ENCODE measurements around the gene RPS27A. TPM values are rescaled to one million over a fixed set of nuclear protein-coding genes. Genes with fewer than 3 reads are reported as not detected.

The RPS27A gene
- total and polyA plus RNA-seq, 9 of the 15 experiments (the other 6 are each of a cell fraction or from before 2014, with no cell fraction given), result 1,383 to 3,282 (median 2,242) TPM

- no peak for TF ChIP-seq MCM2 (IDR thresholded peaks at IDR 0.05; ENCODE audit: low read depth)
- TF ChIP-seq, protein P1, sequence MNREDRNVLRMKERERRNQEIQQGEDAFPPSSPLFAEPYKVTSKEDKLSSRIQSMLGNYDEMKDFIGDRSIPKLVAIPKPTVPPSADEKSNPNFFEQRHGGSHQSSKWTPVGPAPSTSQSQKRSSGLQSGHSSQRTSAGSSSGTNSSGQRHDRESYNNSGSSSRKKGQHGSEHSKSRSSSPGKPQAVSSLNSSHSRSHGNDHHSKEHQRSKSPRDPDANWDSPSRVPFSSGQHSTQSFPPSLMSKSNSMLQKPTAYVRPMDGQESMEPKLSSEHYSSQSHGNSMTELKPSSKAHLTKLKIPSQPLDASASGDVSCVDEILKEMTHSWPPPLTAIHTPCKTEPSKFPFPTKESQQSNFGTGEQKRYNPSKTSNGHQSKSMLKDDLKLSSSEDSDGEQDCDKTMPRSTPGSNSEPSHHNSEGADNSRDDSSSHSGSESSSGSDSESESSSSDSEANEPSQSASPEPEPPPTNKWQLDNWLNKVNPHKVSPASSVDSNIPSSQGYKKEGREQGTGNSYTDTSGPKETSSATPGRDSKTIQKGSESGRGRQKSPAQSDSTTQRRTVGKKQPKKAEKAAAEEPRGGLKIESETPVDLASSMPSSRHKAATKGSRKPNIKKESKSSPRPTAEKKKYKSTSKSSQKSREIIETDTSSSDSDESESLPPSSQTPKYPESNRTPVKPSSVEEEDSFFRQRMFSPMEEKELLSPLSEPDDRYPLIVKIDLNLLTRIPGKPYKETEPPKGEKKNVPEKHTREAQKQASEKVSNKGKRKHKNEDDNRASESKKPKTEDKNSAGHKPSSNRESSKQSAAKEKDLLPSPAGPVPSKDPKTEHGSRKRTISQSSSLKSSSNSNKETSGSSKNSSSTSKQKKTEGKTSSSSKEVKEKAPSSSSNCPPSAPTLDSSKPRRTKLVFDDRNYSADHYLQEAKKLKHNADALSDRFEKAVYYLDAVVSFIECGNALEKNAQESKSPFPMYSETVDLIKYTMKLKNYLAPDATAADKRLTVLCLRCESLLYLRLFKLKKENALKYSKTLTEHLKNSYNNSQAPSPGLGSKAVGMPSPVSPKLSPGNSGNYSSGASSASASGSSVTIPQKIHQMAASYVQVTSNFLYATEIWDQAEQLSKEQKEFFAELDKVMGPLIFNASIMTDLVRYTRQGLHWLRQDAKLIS (CRISPR knock-in tag; IDR thresholded peaks at IDR 0.05), result no peak
- peak; percentile 22 for TF ChIP-seq HDAC3 (IDR thresholded peaks at IDR 0.05; ENCODE audit: borderline replicate concordance, partially characterized antibody)
- no peak for TF ChIP-seq BMI1 (IDR thresholded peaks at IDR 0.05; ENCODE audit: low read length)
- TF ChIP-seq, protein P2, sequence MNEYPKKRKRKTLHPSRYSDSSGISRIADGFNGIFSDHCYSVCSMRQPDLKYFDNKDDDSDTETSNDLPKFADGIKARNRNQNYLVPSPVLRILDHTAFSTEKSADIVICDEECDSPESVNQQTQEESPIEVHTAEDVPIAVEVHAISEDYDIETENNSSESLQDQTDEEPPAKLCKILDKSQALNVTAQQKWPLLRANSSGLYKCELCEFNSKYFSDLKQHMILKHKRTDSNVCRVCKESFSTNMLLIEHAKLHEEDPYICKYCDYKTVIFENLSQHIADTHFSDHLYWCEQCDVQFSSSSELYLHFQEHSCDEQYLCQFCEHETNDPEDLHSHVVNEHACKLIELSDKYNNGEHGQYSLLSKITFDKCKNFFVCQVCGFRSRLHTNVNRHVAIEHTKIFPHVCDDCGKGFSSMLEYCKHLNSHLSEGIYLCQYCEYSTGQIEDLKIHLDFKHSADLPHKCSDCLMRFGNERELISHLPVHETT (CRISPR knock-in tag; conservative IDR thresholded peaks at IDR 0.05 in 1 of 2, IDR thresholded peaks at IDR 0.05 in 1 of 2), result peak in 1 of 2 experiments; percentile 67; a peak in 2 of 4 replicates
- no peak for TF ChIP-seq ELK1 (CRISPR knock-in tag; IDR thresholded peaks at IDR 0.05)
- TF ChIP-seq MTF1 (CRISPR knock-in tag; IDR thresholded peaks at IDR 0.05; ENCODE audit: borderline replicate concordance), result no peak
- no peak for TF ChIP-seq ILF3 (IDR thresholded peaks at IDR 0.05; ENCODE audit: borderline replicate concordance)
- TF ChIP-seq, protein P3, sequence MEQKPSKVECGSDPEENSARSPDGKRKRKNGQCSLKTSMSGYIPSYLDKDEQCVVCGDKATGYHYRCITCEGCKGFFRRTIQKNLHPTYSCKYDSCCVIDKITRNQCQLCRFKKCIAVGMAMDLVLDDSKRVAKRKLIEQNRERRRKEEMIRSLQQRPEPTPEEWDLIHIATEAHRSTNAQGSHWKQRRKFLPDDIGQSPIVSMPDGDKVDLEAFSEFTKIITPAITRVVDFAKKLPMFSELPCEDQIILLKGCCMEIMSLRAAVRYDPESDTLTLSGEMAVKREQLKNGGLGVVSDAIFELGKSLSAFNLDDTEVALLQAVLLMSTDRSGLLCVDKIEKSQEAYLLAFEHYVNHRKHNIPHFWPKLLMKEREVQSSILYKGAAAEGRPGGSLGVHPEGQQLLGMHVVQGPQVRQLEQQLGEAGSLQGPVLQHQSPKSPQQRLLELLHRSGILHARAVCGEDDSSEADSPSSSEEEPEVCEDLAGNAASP (IDR thresholded peaks at IDR 0.05), result no peak
- no peak for TF ChIP-seq MEF2D (tag; conservative IDR thresholded peaks at IDR 0.05; ENCODE audit: low read depth)
- TF ChIP-seq ZNF134 (CRISPR knock-in tag; conservative IDR thresholded peaks at IDR 0.05), result no peak
- peak; percentile 50; the same call in 1 of the 2 replicates for TF ChIP-seq NFIC (IDR thresholded peaks at IDR 0.05)
- no peak for TF ChIP-seq SAFB (IDR thresholded peaks at IDR 0.05; ENCODE audit: borderline replicate concordance, low read depth, low read length)
- TF ChIP-seq WHSC1 (IDR thresholded peaks at IDR 0.05; ENCODE audit: low read length), result no peak
- no peak for TF ChIP-seq PRPF4 (IDR thresholded peaks at IDR 0.05; ENCODE audit: insufficient read depth, low read depth, low read length, poor library complexity, severe bottlenecking)
- TF ChIP-seq FOXK2 (conservative IDR thresholded peaks at IDR 0.05 in 1 of 2, IDR thresholded peaks at IDR 0.05 in 1 of 2; ENCODE audit: low read depth in 2 of 2), result no peak; a peak in 2 of 4 replicates
- no peak; the same call in none of the 2 replicates for TF ChIP-seq SMARCE1 (IDR thresholded peaks at IDR 0.05)
- TF ChIP-seq RBM22 (IDR thresholded peaks at IDR 0.05; ENCODE audit: low read depth, low read length, poor library complexity, severe bottlenecking), result no peak
- TF ChIP-seq SOX6 (IDR thresholded peaks at IDR 0.05), result no peak; the same call in 1 of the 2 replicates
- no peak for TF ChIP-seq ZNF717 (CRISPR knock-in tag; IDR thresholded peaks at IDR 0.05)
- no peak for TF ChIP-seq RUNX1 (IDR thresholded peaks at IDR 0.05; ENCODE audit: low read depth)
Measured at GRCh38 chr2:55232084-55232862, at the start of gene RPS27A, which contains the start of gene CLHC1 (continued).
